GM23248 (cell line): ENCODE measurements around the gene GJD3. TPM values are rescaled to one million over a fixed set of nuclear protein-coding genes. Genes with fewer than 3 reads are reported as not detected.
"Not testable (repeated sequence)": the region's sequence is repeated elsewhere in the genome, so short reads cannot be mapped to it uniquely, and the experiment has no call there.

ENCODE experiments used
- DNase-seq: peaks from one replicate; pipeline ENCODE4 v3.0.0-alpha.2; 2015
- H2AFZ ChIP-seq: fragments of 200-600 bp; sonication (generic); 2 replicates; pipeline ENCODE4 v1.6.1; 2016; ENCODE audit warnings: antibody characterized with exemption
- H3F3A ChIP-seq: fragments of 200-600 bp; sonication (generic); 2 replicates; pipeline ENCODE4 v1.6.1; 2016; ENCODE audit warnings: mild to moderate bottlenecking, antibody characterized with exemption, mixed run types; ENCODE audit not compliant: insufficient read depth
- H3K27ac ChIP-seq: fragments of 200-600 bp; sonication (generic); 2 replicates; pipeline ENCODE4 v1.5.1; 2016; ENCODE audit warnings: mild to moderate bottlenecking
- H3K27me3 ChIP-seq: fragments of 200-600 bp; sonication (generic); replicated peaks from 2 replicates; pipeline ENCODE4 v1.6.1; 2016; ENCODE audit warnings: mild to moderate bottlenecking; ENCODE audit not compliant: insufficient read depth
- H3K36me3 ChIP-seq: fragments of 200-600 bp; sonication (generic); 2 replicates; pipeline ENCODE4 v1.6.1; 2016; ENCODE audit warnings: low read depth, mild to moderate bottlenecking
- H3K4me1 ChIP-seq: fragments of 200-600 bp; sonication (generic); 2 replicates; pipeline ENCODE4 v1.6.1; 2016; ENCODE audit warnings: mild to moderate bottlenecking; ENCODE audit not compliant: insufficient read depth
- H3K4me2 ChIP-seq: fragments of 200-600 bp; sonication (generic); one replicate; pipeline ENCODE4 v1.6.1; 2016; ENCODE audit warnings: mild to moderate bottlenecking; ENCODE audit not compliant: unreplicated experiment
- H3K4me3 ChIP-seq: fragments of 200-600 bp; sonication (generic); 2 replicates; pipeline ENCODE4 v1.5.1; 2016; ENCODE audit warnings: mild to moderate bottlenecking
- H3K79me2 ChIP-seq: fragments of 200-600 bp; sonication (generic); 2 replicates; pipeline ENCODE4 v1.6.1; 2016; ENCODE audit warnings: mild to moderate bottlenecking; ENCODE audit not compliant: insufficient read depth
- H3K9ac ChIP-seq: fragments of 200-600 bp; sonication (generic); 2 replicates; pipeline ENCODE4 v1.6.1; 2016; ENCODE audit warnings: mild to moderate bottlenecking
- H3K9me2 ChIP-seq: fragments of 200-600 bp; sonication (generic); 2 replicates; pipeline ENCODE4 v1.6.1; 2016; ENCODE audit warnings: mixed run types, mild to moderate bottlenecking, moderate library complexity; ENCODE audit not compliant: insufficient read depth
- H3K9me3 ChIP-seq: fragments of 200-600 bp; sonication (generic); one replicate; pipeline ENCODE4 v1.6.1; 2017; ENCODE audit warnings: low read depth
- H4K20me1 ChIP-seq: fragments of 200-600 bp; sonication (generic); 2 replicates; pipeline ENCODE4 v1.6.0; 2016; ENCODE audit not compliant: insufficient read depth
- EZH2 ChIP-seq: fragments of 200-600 bp; sonication (generic); IDR thresholded peaks from 2 replicates; pipeline ENCODE4 v1.6.1; 2018; ENCODE audit warnings: antibody characterized with exemption, mild to moderate bottlenecking; ENCODE audit not compliant: insufficient read depth, poor library complexity, severe bottlenecking
- EZH2phosphoT487 ChIP-seq: fragments of 200-600 bp; sonication (generic); IDR thresholded peaks from 2 replicates; pipeline ENCODE4 v1.6.1; 2018; ENCODE audit warnings: antibody characterized with exemption, moderate library complexity, mild to moderate bottlenecking, low read depth; ENCODE audit not compliant: insufficient read depth
- WGBS, 2 experiments: methylation state at CpG; one replicate each; pipeline ENCODE4 v1.1.6; 2015 to 2017; ENCODE audit warnings: low lambda C conversion rate in 2 of 2, low coverage in 1 of 2; ENCODE audit errors: missing lambda C conversion rate in 2 of 2; 5-methylcytosine and 5-hydroxymethylcytosine counted together
- in situ Hi-C: fragments of 300-500 bp; cut with MboI; formaldehyde crosslinking; loops from 2 replicates; pipeline ENCODE4 v1.15.0; 2020
- polyA plus RNA-seq: library from polyadenylated mRNA; unstranded; fragments of >200 nt; fragmentation: Nextera tagmentation; extraction: Ambion mirVana; gene quantifications from 2 replicates; pipeline ENCODE4 v1.2.1, GENCODE V29; 2016
- total RNA-seq: library from RNA; depleted of rRNA; stranded (reverse); fragments of >200 nt; shearing (Covaris generic); gene quantifications from 2 replicates; pipeline ENCODE4 v1.2.3, GENCODE V29; 2014; rRNA removed

Gene GJD3
- total RNA-seq (1.2 TPM in 1 of 2 replicates, not detected in the other), polyA plus RNA-seq (1.3 and 2.0 TPM in 2 replicates)

GRCh38 chr17:40364121-40364861 is at the start of gene GJD3:
GJD3 (minus strand) TSS chr17:40364737; CDS start chr17:40363815, 922 bp downstream.
- no peak for DNase-seq
- Histone ChIP-seq H3F3A (no peaks in the 10 kb centered on the region), H3K9me2 (no peaks in the 10 kb centered on the region), H3K4me3 (peak within 1 kb of the TSS; percentile 76), H3K79me2 (no peaks in the 10 kb centered on the region), H3K27me3 (no peaks in the 10 kb centered on the region), H3K9ac (peak within 1 kb of the TSS; percentile 77), H3K4me1 (no peaks in the 10 kb centered on the region; the same call in 1 of the 2 replicates), H3K4me2 (peak within 1 kb of the TSS; percentile 67), H3K36me3 (no peaks in the 10 kb centered on the region), H3K9me3 (no peaks in the 10 kb centered on the region), H2AFZ (peak within 1 kb of the TSS; percentile 83), H4K20me1 (no peaks in the 10 kb centered on the region), H3K27ac (no peak within 1 kb of the TSS)
- WGBS, 2 experiments: 38 to 41% methylated on average over 18 to 22 of the region's 22 CpGs
- TF ChIP-seq EZH2 (no peak), EZH2phosphoT487 (no peak)
- in situ Hi-C loops: loop anchor here (10.0 to 25.0 kb wide), 2 partner anchors 171 to 423 kb away; partner anchors contain the start of genes KRT27 and KRT28

DNA sequence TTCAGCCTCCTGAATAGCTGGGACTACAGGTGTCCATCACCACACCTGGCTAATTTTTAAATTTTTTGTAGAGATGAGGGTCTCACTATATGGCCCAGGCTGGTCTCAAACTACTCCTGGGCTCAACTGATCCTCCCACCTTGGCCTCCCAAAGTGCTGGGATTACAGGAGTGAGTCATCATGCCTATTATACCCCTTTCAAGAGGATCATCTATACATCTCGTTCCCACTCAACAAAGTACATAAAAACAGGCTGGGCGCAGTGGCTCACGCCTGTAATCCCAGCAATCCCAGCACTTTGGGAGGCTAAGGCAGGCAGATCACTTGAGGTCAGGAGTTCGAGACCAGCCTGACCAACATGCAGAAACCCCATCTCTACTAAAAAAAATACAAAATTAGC is 49.8 kb upstream of the GJD3 start:
- H3K9me3 ChIP-seq, H3K4me2 ChIP-seq, H3F3A ChIP-seq, H3K27me3 ChIP-seq, H3K4me3 ChIP-seq, in situ Hi-C loops, H2AFZ ChIP-seq, H3K9me2 ChIP-seq, H3K36me3 ChIP-seq, DNase-seq, H4K20me1 ChIP-seq: not testable (repeated sequence)
- WGBS, 2 experiments: 93 to 94% methylated on average over 4 of the region's 4 CpGs
- peaks cover 32% of the 10 kb centered on the region for H3K4me1 ChIP-seq
- peak overlapping the region; percentile 85 for H3K9ac ChIP-seq
- peak overlapping the region; percentile 95 for H3K27ac ChIP-seq
- peaks cover 60% of the 10 kb centered on the region for H3K79me2 ChIP-seq

- no peak for DNase-seq
- no peak for TF ChIP-seq EZH2
- TF ChIP-seq EZH2phosphoT487: no peak
- in situ Hi-C loops: no loop called here
- Histone ChIP-seq H4K20me1 (no peaks in the 10 kb centered on the region), H3K36me3 (no peaks in the 10 kb centered on the region), H3K9ac (no peak overlapping the region), H3K4me3 (no peak overlapping the region), H3K9me2 (no peaks in the 10 kb centered on the region), H2AFZ (no peak overlapping the region), H3K4me2 (no peak overlapping the region), H3K27me3 (no peaks in the 10 kb centered on the region), H3F3A (peaks cover 5% of the 10 kb centered on the region; the same call in 1 of the 2 replicates), H3K9me3 (no peaks in the 10 kb centered on the region), H3K27ac (no peak overlapping the region), H3K79me2 (peaks cover 66% of the 10 kb centered on the region), H3K4me1 (peaks cover 32% of the 10 kb centered on the region)
Observed at GRCh38 chr17:40412880-40413279, 48.3 kb upstream of the GJD3 start.

DNA sequence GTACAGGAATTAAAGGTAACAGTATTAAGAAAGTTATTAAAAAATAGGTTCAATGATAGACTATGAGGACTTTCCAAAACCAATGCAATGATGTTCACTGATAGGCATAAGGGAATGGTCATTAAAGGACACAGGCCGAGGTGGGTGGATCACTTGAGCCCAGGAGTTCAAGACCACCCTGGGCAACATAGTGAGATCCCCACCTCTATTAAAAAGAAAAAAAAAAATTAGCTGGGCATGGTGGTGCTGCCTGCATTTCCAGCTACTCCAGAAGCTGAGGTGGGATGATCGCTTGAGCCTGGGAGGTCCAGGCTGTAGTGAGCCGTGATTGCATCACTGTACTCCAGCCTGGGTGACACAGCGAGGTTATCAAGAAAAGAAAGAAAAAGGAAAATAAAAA is 47.3 kb upstream of the GJD3 start:
- DNase-seq: no peak
- H3K79me2 ChIP-seq: peaks cover 58% of the 10 kb centered on the region
- H2AFZ ChIP-seq: no peak overlapping the region
- H3K4me1 ChIP-seq: peaks cover 31% of the 10 kb centered on the region
- H3K4me3 ChIP-seq: no peak overlapping the region
- no peak for TF ChIP-seq EZH2
- TF ChIP-seq EZH2phosphoT487: no peak
- no peaks in the 10 kb centered on the region for H3K9me3 ChIP-seq
- no peak overlapping the region for H3K9ac ChIP-seq
- in situ Hi-C loops: no loop called here
- no peaks in the 10 kb centered on the region for H4K20me1 ChIP-seq
- no peak overlapping the region for H3K27ac ChIP-seq
- H3K4me2 ChIP-seq: no peak overlapping the region
- WGBS, 2 experiments: 96 to 100% methylated on average over 4 of the region's 4 CpGs
- no peaks in the 10 kb centered on the region for H3K9me2 ChIP-seq
- no peaks in the 10 kb centered on the region for H3K27me3 ChIP-seq
- H3F3A ChIP-seq: peaks cover 5% of the 10 kb centered on the region; the same call in 1 of the 2 replicates
- no peaks in the 10 kb centered on the region for H3K36me3 ChIP-seq

GRCh38 chr17:40410082-40410481 is 45.5 kb upstream of the GJD3 start:
- Histone ChIP-seq H3K36me3 (no peaks in the 10 kb centered on the region), H2AFZ (peak overlapping the region; percentile 40), H3K9me2 (no peaks in the 10 kb centered on the region), H4K20me1 (no peaks in the 10 kb centered on the region), H3K27ac (no peak overlapping the region), H3K4me3 (no peak overlapping the region), H3K4me2 (no peak overlapping the region), H3K4me1 (peaks cover 14% of the 10 kb centered on the region), H3F3A (peaks cover 9% of the 10 kb centered on the region; the same call in 1 of the 2 replicates), H3K27me3 (no peaks in the 10 kb centered on the region), H3K79me2 (peaks cover 41% of the 10 kb centered on the region), H3K9me3 (no peaks in the 10 kb centered on the region), H3K9ac (no peak overlapping the region)
- 63 to 76% methylated on average over 1 of the region's 1 CpG for WGBS, 2 experiments
- TF ChIP-seq EZH2 (no peak), EZH2phosphoT487 (no peak)
- no peak for DNase-seq
- in situ Hi-C loops: no loop called here

DNA sequence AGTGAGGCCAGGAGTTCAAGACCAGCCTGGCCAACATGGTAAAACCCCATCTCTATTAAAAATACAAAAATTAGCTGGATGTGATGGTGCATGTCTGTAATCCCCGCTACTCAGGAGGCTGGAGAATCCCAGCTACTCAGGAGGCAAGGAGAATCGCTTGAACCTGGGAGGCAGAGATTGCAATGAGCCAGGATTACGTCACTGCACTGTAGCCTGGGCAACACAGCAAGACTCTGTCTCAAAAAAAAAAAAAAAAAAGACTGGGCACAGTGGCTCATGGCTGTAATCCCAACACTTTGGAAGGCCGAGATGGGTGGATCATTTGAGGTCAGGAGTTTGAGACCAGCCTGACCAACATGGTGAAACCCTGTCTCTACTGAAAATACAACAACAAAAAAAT is 45.0 kb upstream of the GJD3 start:
- H3K9me3 ChIP-seq, H3K4me2 ChIP-seq, H3K4me1 ChIP-seq, in situ Hi-C loops, H3F3A ChIP-seq, H3K27ac ChIP-seq, H3K4me3 ChIP-seq, H3K9ac ChIP-seq, H3K9me2 ChIP-seq, H2AFZ ChIP-seq, H3K36me3 ChIP-seq, H4K20me1 ChIP-seq, DNase-seq, H3K27me3 ChIP-seq: not testable (repeated sequence)
- WGBS, 2 experiments: 90 to 92% methylated on average over 4 of the region's 4 CpGs
- H3K79me2 ChIP-seq: peaks cover 37% of the 10 kb centered on the region
